Measurements from ENCODE around the gene FGD3.
A peak's percentile ranks its signal among the peaks of the same experiment; 100 is the strongest.
"Not testable (repeated sequence)": the region's sequence is repeated elsewhere in the genome, so short reads cannot be mapped to it uniquely, and the experiment has no call there.

FGD3 gene

DNA sequence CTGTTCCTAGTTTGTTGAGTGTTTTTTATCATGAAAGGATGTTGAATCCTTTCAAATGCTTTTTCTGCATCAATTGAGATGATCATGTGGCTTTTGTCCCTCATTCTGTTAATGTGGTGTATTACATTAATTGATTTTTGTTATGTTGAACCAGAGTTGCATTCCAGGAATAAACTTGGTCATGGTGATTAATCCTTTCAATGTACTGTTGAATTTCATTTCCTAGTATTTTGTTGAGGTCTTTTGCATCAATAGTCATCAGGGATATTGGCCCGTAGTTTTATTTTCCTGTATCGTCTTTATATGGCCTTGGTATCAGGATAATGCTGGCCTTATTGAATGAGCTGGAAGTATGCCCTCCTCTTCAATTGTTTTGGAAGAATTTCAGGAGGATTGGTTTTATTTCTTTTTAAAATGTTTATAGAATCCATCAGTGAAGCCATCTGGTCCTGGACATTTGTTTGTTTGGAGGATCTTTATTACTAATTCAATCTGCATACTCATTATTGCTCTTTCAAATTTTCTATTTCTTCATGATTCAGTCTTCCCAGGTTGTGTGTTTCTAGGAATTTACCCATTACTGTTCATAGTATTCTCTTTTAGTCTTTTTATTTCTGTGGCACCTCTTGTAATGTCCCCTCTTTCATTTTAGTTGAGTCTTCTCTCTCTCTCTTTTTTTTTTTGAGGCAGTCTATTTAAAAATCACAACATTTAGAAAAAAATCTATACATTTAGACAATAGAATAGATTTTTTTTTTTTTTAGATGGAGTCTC is 32.1 kb downstream of the FGD3 start:
- DNase-seq, result no peak

DNA sequence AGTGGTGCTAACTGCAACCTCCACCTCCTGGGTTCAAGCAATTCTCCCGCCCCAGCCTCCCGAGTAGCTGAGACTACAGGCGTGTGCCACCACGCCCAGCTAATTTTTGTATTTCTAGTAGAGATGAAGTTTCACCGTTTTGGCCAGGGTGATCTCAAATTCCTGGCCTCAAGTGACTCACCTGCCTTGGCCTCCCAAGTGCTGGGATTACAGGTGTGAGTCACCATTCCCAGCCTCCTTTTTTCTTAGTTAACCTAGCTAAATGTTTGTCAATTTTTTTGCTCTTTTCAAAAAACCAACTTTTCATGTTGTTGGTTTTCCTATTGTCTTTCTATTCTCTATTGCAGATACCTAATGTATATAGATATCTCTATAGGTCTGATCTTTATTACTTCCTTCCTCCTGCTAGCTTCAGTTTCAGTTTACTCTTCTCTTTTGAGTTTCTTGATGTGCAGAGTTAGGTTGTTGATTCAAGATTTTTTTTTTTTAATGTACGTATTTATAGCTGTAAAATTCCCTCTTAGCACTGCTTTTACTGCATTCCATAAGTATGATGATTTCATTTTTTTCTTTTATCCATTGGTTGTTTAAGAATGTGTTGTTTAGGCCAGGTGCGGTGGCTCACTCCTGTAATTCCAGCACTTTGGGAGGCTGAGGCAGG is 32.9 kb downstream of the FGD3 start:
- DNase-seq, result no peak

DNA sequence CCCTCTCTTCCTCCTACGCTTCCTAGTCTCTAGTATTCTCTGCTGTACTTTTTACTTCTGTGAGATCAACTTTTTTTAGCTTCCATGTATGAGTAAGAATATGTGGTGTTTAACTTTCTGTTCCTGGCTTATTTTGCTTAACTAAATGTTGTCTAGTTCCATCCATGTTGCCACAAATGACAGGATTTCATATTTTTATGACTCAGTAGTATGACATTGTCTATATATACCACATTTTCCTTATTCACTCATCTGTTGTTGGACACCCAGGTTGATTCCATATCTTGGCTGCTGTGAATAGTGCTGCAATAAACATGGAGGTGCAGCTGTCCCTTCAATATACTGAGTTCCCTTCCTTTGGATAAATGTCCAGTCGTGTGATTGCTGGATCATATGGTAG is 34.8 kb downstream of the FGD3 start:
- DNase-seq, result no peak

DNA sequence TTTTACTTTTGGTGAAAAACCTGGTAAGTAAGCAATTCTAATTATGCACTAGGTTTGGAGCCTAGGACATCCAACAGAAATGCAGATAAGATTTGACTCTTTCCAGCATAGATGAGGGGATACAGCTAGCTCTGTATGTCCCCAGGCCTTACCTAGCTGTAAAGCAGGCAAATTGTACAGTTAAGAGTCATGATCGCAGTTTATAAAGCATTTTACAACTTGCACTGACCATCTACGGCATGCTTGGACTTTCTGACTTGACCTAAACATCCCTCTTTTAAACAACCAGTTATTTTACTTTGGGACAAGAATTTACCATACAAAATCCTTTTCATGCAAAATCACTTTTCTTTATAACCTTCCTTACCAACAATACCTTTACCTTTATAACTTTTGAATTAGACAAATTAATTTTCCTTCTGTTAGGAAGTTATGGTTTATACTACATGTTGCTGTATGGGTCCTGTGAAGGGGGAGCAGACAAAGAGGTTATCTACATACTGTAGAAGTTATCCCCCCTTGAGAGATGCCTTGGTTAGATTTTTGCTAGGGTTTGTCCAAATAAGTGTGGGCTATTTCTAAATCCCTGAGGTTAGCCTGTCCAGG is 36.8 kb downstream of the FGD3 start:
- peak in 2 of 3 experiments; percentile 8 to 38 for DNase-seq

- DNase-seq, result no peak
Observed at GRCh38 chr9:92984976-92985375, 37.7 kb downstream of the FGD3 start.

GRCh38 chr9:92986176-92987119 is 39.1 kb downstream of the FGD3 start:
- DNase-seq, result peak in 1 of 3 experiments; percentile 38

DNA sequence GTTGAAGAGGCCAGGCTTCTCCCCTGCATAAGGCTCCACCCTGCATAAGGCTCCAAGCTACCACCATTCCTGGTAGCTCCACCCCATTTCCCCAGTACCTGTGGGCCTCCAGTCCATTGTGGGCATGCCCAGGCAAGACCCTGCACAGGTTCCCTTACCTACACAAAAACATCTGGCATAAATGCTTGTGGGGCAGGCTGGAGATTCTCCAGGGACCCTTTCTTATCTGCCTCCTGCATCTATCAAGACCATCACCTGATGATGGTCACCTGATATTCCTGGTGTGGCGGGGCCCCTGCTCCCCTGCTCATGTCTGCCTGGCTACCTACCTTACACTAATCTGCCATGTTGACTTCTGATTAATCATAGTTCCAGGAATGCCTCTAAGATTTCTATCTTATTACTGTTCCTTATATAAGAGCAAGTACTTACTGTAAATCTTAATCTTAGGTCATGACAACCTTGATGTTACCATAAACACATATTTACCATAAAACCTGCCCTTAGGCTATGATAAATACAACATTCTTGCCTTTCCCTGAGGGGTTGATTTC is 41.0 kb downstream of the FGD3 start:
- DNase-seq, result no peak

GRCh38 chr9:92989561-92989960 is 42.2 kb downstream of the FGD3 start:
- peak in 2 of 3 experiments; percentile 57 to 86 for DNase-seq

DNA sequence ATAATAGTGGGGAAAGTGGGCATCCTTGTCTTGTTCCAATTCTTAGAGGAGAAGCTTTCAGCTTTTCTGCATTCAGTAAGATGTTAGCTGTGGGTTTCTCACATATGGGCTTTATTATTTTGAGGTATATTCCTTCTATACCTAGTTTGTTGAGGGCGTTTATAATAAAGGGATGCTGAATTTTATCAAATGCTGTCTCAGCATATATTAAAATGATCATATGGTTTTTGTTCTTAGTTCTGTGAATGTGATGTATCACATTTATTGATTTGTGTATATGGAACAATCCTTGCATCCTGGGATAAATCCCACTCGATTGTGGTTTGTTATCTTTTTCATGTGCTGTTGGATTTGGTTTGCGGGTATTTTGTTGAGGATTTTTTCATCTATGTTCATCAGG is 43.1 kb downstream of the FGD3 start:
- no peak for DNase-seq

DNA sequence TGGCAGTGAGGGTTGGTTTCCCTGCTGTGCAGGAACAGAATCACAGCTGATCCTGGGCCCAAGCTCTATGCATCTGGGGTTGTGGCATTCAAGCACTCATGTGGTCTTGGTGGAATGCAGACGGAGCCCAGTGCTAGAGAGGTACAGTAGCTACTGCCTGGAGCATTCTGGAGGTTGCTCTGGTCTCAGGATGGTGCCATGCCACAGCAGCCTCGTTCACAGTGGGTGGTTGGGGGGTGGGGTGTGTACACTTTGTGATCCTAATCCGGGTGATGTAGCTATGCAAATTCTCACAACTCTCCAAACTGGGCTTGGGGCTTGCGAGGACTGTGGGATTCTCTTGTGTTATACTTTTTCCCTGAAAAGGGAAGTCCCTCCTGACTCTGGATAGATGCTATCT is 45.2 kb downstream of the FGD3 start:
- DNase-seq, result no peak

GRCh38 chr9:92998871-92999270 is 51.5 kb downstream of the FGD3 start:
- DNase-seq, result not testable (repeated sequence)

DNA sequence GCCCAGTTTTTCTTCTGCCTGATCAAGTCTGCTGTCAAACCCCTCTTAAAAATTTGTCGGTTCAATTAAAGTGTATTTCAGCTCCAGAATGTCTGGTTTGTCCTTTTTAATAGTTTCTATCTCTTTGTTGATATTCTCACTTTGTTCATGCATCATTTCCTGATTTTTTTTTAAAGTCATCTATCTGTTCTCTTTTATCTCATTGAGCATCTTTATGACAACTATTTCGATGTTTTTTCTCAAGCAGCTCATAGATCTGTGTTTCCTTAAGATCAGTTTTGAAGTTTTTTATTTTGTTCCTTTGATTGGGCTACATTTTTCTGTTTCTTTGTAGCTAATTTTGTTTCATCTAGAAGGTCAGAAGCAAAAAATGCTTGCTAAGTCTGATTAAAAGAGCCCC is 53.7 kb downstream of the FGD3 start:
- no peak for DNase-seq

GRCh38 chr9:93002700-93003099 is 55.4 kb downstream of the FGD3 start:
- DNase-seq, result no peak

GRCh38 chr9:93003552-93004407 is 56.5 kb downstream of the FGD3 start:
- peak; percentile 13 to 77 (median 45) for DNase-seq

GRCh38 chr9:93004561-93004960 is 57.2 kb downstream of the FGD3 start:
- DNase-seq, result peak in 1 of 3 experiments; percentile 8

- DNase-seq, result no peak
Observed at GRCh38 chr9:93005876-93006275, 58.6 kb downstream of the FGD3 start.

GRCh38 chr9:93007529-93008058 is 60.3 kb downstream of the FGD3 start:
- no peak for DNase-seq

DNA sequence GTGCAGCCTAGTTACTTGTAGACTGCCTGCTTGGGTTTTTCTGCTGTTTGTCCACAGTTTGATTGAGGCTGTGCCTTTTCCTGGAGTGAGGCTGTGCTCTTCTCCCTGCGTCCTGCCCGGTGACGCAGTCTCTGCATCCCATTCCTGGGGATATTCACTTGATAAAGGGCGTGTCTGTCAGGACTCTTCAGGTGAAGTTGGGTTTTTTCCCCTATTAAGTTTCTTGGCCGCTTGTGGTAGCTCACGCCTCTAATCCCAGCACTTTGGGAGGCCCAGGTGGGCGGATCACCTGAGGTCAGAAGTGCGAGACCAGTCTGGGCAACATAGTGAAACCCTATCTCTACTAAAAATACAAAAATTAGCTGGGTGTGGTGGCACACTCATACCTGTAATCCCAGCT is 61.1 kb downstream of the FGD3 start:
- no peak for DNase-seq

GRCh38 chr9:93009337-93010015 is 62.2 kb downstream of the FGD3 start:
- DNase-seq, result no peak

DNA sequence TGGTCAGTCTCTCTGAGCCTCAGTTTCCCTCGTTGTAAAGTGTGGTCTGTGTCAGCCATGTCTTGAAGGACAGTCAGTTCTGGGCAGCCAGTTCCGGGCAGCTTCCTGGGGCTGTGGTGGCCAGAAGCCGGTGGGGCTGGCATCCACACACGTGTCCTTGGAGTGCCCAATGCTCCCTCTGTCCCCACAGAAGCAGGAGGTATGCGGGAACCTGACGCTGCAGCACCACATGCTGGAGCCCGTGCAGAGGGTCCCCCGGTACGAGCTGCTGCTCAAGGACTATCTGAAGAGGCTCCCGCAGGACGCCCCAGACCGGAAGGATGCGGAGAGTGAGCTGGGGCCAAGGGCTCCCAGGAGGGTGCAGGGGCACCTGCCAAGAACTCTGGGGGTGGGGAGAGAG is 62.7 kb downstream of the FGD3 start:
- no peak for DNase-seq

DNA sequence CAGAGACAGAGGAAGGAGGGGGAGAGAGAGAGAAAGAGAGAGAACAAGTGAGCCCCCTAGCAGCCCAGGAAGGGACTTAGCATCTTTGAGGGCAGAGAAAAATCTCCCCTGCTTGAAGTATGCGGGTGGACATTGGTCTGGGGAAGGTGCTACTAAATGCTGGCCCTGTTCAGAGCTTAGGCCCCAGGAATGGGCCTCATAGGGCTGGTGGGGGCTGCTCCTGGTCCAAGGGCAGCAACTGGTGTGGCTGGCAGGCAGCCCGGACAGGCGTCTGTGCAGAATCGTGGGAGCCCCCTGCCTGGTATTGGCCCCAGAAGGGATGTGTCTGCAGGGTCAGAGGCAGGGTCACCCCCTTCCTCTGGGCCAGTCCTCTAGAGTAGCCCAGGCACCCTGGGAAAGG is 63.4 kb downstream of the FGD3 start:
- no peak for DNase-seq

Measured in NCI-H1417 (cell line).